ENCODE data around the gene USH1C. TPM values are rescaled to one million over a fixed set of nuclear protein-coding genes. Genes with fewer than 3 reads are reported as not detected.

The USH1C gene
- total and polyA plus RNA-seq, 4 donors = 0.09 to 1.3 (median 0.75) TPM

DNA sequence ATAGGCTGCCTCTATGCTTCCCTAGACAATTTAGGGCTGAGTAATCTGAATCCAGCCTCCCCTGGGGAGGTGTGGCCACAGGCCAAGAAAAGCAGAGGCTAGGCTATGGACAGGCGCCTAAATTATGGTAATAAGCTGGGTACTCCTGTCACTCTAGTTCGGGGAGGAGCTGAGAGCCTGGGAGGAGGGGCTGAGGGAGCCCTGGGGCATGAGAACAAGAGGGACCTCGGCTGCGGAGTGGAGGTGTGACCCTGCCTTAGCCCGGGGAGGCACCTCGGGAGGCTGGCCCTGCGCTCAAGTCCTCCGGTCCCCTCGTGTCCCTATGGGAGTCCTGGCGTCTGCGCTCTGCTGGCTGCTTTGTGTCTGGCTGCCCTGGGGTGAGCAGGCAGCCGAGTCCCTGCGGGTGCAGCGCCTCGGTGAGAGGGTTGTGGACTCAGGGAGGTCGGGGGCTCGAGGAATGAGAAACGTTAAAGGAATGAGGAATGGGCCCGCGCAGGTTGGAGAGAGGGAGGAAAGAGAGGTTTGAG is 2.9 kb upstream of the USH1C start, which contains the start of gene OTOG:
TSS of gene OTOG (plus strand) at position 209 of the 527 bp plus-strand sequence. CDS start at position 323, 114 bp downstream.
- Histone ChIP-seq H3K9me3 (ENCODE audit: control insufficient read depth in 4 of 4, low read length in 3 of 4) (no peaks in the 10 kb centered on the region), H3K36me3 (ENCODE audit: control insufficient read depth in 4 of 4, insufficient read depth in 3 of 4, low read depth in 1 of 4, low read length in 3 of 4) (no peaks in the 10 kb centered on the region), H3K9ac (ENCODE audit: low read depth in 1 of 2, low read length in 2 of 2) (no peak within 1 kb of the TSS), H3K4me1 (ENCODE audit: control insufficient read depth in 4 of 4, insufficient read depth in 4 of 4, low read length in 3 of 4) (no peaks in the 10 kb centered on the region), H3K4me3 (ENCODE audit: low read depth in 1 of 3, low read length in 3 of 3) (no peak within 1 kb of the TSS), H3K27ac (ENCODE audit: low read depth in 1 of 2, low read length in 2 of 2) (no peak within 1 kb of the TSS), H3K27me3 (ENCODE audit: control insufficient read depth in 4 of 4, insufficient read depth in 4 of 4, low read length in 3 of 4) (no peaks in the 10 kb centered on the region)
- TF ChIP-seq, protein P1, sequence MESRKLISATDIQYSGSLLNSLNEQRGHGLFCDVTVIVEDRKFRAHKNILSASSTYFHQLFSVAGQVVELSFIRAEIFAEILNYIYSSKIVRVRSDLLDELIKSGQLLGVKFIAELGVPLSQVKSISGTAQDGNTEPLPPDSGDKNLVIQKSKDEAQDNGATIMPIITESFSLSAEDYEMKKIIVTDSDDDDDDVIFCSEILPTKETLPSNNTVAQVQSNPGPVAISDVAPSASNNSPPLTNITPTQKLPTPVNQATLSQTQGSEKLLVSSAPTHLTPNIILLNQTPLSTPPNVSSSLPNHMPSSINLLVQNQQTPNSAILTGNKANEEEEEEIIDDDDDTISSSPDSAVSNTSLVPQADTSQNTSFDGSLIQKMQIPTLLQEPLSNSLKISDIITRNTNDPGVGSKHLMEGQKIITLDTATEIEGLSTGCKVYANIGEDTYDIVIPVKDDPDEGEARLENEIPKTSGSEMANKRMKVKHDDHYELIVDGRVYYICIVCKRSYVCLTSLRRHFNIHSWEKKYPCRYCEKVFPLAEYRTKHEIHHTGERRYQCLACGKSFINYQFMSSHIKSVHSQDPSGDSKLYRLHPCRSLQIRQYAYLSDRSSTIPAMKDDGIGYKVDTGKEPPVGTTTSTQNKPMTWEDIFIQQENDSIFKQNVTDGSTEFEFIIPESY (IDR thresholded peaks at IDR 0.05) = no peak
- TF ChIP-seq, protein P2, sequence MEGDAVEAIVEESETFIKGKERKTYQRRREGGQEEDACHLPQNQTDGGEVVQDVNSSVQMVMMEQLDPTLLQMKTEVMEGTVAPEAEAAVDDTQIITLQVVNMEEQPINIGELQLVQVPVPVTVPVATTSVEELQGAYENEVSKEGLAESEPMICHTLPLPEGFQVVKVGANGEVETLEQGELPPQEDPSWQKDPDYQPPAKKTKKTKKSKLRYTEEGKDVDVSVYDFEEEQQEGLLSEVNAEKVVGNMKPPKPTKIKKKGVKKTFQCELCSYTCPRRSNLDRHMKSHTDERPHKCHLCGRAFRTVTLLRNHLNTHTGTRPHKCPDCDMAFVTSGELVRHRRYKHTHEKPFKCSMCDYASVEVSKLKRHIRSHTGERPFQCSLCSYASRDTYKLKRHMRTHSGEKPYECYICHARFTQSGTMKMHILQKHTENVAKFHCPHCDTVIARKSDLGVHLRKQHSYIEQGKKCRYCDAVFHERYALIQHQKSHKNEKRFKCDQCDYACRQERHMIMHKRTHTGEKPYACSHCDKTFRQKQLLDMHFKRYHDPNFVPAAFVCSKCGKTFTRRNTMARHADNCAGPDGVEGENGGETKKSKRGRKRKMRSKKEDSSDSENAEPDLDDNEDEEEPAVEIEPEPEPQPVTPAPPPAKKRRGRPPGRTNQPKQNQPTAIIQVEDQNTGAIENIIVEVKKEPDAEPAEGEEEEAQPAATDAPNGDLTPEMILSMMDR (IDR thresholded peaks at IDR 0.05; ENCODE audit: low read depth, low read length, missing input control) = no peak
- no peak for TF ChIP-seq NR2F2 (IDR thresholded peaks at IDR 0.05)
- TF ChIP-seq YY1 (IDR thresholded peaks at IDR 0.05) = no peak
- 15% methylated on average over 20 of the region's 20 CpGs for WGBS
- no peak for DNase-seq (ENCODE audit: low spot score)

DNA sequence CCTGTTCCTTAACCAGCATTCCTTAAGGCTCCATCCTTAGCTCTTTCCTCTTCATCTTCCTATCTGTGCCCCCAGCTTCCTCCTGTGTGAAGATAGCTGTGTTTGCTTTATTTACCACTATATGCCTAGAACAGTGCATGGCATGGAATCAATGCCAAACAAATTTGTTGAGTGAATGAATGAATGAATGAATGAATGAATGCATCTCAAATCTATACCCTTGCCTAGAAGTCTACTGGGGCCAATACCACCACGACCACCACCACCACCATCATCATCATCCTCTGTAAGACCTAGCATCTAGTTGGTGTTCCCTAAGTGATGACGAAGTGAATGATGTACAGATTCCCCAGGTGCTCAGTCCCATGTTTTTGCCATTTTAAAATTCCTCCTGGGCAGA is 2.0 kb upstream of the USH1C start:
- no peaks in the 10 kb centered on the region for H3K9me3 ChIP-seq (ENCODE audit: control insufficient read depth in 4 of 4, low read length in 3 of 4)
- H3K36me3 ChIP-seq (ENCODE audit: control insufficient read depth in 4 of 4, insufficient read depth in 3 of 4, low read depth in 1 of 4, low read length in 3 of 4) = no peaks in the 10 kb centered on the region
- no peak overlapping the region for H3K9ac ChIP-seq (ENCODE audit: low read depth in 1 of 2, low read length in 2 of 2)
- no peak overlapping the region for H3K4me3 ChIP-seq (ENCODE audit: low read depth in 1 of 3, low read length in 3 of 3)
- 74% methylated on average over 2 of the region's 2 CpGs for WGBS
- TF ChIP-seq, protein P3, sequence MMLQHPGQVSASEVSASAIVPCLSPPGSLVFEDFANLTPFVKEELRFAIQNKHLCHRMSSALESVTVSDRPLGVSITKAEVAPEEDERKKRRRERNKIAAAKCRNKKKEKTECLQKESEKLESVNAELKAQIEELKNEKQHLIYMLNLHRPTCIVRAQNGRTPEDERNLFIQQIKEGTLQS (IDR thresholded peaks at IDR 0.05) = no peak
- TF ChIP-seq FOXA1 (IDR thresholded peaks at IDR 0.05) (no peak), YY1 (IDR thresholded peaks at IDR 0.05) (no peak), NR2F2 (IDR thresholded peaks at IDR 0.05) (no peak), TAF1 (conservative IDR thresholded peaks at IDR 0.05) (no peak), RXRA (IDR thresholded peaks at IDR 0.05) (no peak)
- TF ChIP-seq, protein P4, sequence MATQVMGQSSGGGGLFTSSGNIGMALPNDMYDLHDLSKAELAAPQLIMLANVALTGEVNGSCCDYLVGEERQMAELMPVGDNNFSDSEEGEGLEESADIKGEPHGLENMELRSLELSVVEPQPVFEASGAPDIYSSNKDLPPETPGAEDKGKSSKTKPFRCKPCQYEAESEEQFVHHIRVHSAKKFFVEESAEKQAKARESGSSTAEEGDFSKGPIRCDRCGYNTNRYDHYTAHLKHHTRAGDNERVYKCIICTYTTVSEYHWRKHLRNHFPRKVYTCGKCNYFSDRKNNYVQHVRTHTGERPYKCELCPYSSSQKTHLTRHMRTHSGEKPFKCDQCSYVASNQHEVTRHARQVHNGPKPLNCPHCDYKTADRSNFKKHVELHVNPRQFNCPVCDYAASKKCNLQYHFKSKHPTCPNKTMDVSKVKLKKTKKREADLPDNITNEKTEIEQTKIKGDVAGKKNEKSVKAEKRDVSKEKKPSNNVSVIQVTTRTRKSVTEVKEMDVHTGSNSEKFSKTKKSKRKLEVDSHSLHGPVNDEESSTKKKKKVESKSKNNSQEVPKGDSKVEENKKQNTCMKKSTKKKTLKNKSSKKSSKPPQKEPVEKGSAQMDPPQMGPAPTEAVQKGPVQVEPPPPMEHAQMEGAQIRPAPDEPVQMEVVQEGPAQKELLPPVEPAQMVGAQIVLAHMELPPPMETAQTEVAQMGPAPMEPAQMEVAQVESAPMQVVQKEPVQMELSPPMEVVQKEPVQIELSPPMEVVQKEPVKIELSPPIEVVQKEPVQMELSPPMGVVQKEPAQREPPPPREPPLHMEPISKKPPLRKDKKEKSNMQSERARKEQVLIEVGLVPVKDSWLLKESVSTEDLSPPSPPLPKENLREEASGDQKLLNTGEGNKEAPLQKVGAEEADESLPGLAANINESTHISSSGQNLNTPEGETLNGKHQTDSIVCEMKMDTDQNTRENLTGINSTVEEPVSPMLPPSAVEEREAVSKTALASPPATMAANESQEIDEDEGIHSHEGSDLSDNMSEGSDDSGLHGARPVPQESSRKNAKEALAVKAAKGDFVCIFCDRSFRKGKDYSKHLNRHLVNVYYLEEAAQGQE (IDR thresholded peaks at IDR 0.05) = no peak
- TF ChIP-seq, protein P2 (IDR thresholded peaks at IDR 0.05; ENCODE audit: low read depth, low read length, missing input control) = no peak
- TF ChIP-seq, protein P1 (IDR thresholded peaks at IDR 0.05) = no peak
- no peak overlapping the region for H3K27ac ChIP-seq (ENCODE audit: low read depth in 1 of 2, low read length in 2 of 2)
- H3K4me1 ChIP-seq (ENCODE audit: control insufficient read depth in 4 of 4, insufficient read depth in 4 of 4, low read length in 3 of 4) = no peaks in the 10 kb centered on the region
- DNase-seq (ENCODE audit: low spot score) = no peak
- no peaks in the 10 kb centered on the region for H3K27me3 ChIP-seq (ENCODE audit: control insufficient read depth in 4 of 4, insufficient read depth in 4 of 4, low read length in 3 of 4)
